Uterus (tissue), 4 donors: ENCODE results near the gene STXBP1. TPM values are rescaled to one million over a fixed set of nuclear protein-coding genes. Genes with fewer than 3 reads are reported as not detected.

Experiments
- DNase-seq, 2 donors: peaks; one replicate each; pipeline ENCODE4 v3.0.0-alpha.2; 2019 to 2020
- H3K27ac ChIP-seq, 2 donors: fragments of 200-600 bp; sonication (generic); 1 replicate in 1 of 2; 2 replicates in 1 of 2; pipeline ENCODE4 v1.5.1; 2016 to 2018
- H3K27me3 ChIP-seq, 2 donors: fragments of 200-600 bp; sonication (generic); one replicate each; pipeline ENCODE4 v1.5.1; 2018 to 2019; ENCODE audit warnings: control low read depth in 1 of 2
- H3K36me3 ChIP-seq, 2 donors: fragments of 200-600 bp; sonication (generic); one replicate each; pipeline ENCODE4 v1.5.1; 2019; ENCODE audit warnings: control low read depth in 1 of 2
- H3K4me1 ChIP-seq, 2 donors: fragments of 200-600 bp; sonication (generic); one replicate each; pipeline ENCODE4 v1.5.1; 2018 to 2019; ENCODE audit warnings: control low read depth in 1 of 2
- H3K4me3 ChIP-seq, 2 donors: fragments of 200-600 bp; sonication (generic); 1 replicate in 1 of 2; 2 replicates in 1 of 2; pipeline ENCODE4 v1.5.1; 2018 to 2019; ENCODE audit warnings: mild to moderate bottlenecking in 1 of 2
- H3K9me3 ChIP-seq, 2 donors: fragments of 200-600 bp; sonication (generic); one replicate each; pipeline ENCODE4 v1.5.1; 2019; ENCODE audit warnings: control low read depth in 1 of 2
- POLR2A ChIP-seq, 2 donors: fragments of 450-650 bp; IDR thresholded peaks; one replicate each; pipeline ENCODE4 v1.6.1; 2016; ENCODE audit warnings: antibody characterized with exemption in 2 of 2, mild to moderate bottlenecking in 1 of 2, moderate library complexity in 1 of 2
- intact Hi-C: fragments of 100-400 bp; cut with DNase I; formaldehyde crosslinking; loops from one replicate; pipeline ENCODE4 v1.15.1; 2023; ENCODE audit warnings: low total_unique reads
- total RNA-seq, 4 donors: library from RNA; depleted of rRNA in 3 of 4; stranded (reverse); fragments of >200 nt in 3 of 4; gene quantifications; one replicate each; pipeline versions ENCODE4 v1.1.0 to v1.2.4, GENCODE V29; 2014 to 2023
- TF ChIP-seq, protein P1 (sequence below), 4 experiments: fragments of 200-600 bp in 2 of 4; fragments of 450-650 bp in 2 of 4; sonication (generic) in 2 of 4; IDR thresholded peaks; one replicate each; pipeline ENCODE4 v1.5.1; 2016 to 2019; ENCODE audit warnings: antibody characterized with exemption in 4 of 4, mild to moderate bottlenecking in 2 of 4, moderate library complexity in 1 of 4
- donor health status: DM: yes; HTN: yes; CAD: no.

The STXBP1 gene
- total RNA-seq, 4 donors from 2014 or later, result 46.6 to 147 (median 99.5) TPM

GRCh38 chr9:127568971-127569885, 42.8 kb upstream of the STXBP1 start:
- Histone ChIP-seq H3K9me3 (no peaks in the 10 kb centered on the region), H3K4me3 (peak overlapping the region; percentile 65 to 89), H3K36me3 (no peaks in the 10 kb centered on the region), H3K27me3 (no peaks in the 10 kb centered on the region), H3K4me1 (peaks cover 0 to 7% of the 10 kb centered on the region in 2 donors), H3K27ac (peak overlapping the region; percentile 94 to 95)
- intact Hi-C loops, result no loop called here
- DNase-seq, result peak; percentile 81 to 82
- TF ChIP-seq, protein P1, sequence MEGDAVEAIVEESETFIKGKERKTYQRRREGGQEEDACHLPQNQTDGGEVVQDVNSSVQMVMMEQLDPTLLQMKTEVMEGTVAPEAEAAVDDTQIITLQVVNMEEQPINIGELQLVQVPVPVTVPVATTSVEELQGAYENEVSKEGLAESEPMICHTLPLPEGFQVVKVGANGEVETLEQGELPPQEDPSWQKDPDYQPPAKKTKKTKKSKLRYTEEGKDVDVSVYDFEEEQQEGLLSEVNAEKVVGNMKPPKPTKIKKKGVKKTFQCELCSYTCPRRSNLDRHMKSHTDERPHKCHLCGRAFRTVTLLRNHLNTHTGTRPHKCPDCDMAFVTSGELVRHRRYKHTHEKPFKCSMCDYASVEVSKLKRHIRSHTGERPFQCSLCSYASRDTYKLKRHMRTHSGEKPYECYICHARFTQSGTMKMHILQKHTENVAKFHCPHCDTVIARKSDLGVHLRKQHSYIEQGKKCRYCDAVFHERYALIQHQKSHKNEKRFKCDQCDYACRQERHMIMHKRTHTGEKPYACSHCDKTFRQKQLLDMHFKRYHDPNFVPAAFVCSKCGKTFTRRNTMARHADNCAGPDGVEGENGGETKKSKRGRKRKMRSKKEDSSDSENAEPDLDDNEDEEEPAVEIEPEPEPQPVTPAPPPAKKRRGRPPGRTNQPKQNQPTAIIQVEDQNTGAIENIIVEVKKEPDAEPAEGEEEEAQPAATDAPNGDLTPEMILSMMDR (IDR thresholded peaks at IDR 0.05), result no peak
- peak; percentile 66 to 73 for TF ChIP-seq POLR2A (IDR thresholded peaks at IDR 0.05)

DNA sequence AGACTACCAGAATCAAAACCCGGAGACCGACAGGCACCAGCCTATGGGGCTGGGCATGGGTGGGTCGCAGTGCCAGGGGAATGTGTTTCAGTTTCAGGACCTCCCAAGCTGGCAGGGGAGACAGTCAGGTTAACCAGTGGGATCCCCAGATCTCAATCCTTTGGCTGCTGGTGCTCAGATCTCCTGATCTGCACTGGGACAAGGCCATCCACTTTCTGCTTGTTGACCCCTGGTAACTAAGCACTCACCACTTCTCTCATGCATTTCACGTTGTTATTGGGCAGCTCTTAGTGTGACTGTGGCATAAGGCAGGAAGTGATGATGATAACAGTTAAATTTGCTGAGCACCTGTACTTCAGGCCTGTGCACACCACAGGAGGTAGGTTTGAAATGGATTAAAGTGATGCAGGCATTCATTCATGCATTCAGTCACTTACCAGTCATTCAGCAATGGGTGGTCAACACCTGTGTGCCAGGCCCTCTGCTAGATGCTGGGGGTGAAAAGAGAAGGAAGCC, 42.1 kb upstream of the STXBP1 start:
- Histone ChIP-seq H3K4me1 (peaks cover 0 to 7% of the 10 kb centered on the region in 2 donors), H3K27me3 (no peaks in the 10 kb centered on the region), H3K9me3 (no peaks in the 10 kb centered on the region), H3K27ac (peak overlapping the region; percentile 94 to 95), H3K4me3 (peak overlapping the region; percentile 65 to 89), H3K36me3 (no peaks in the 10 kb centered on the region)
- intact Hi-C loops, result no loop called here
- no peak for TF ChIP-seq POLR2A (IDR thresholded peaks at IDR 0.05)
- TF ChIP-seq, protein P1 (IDR thresholded peaks at IDR 0.05), result no peak
- no peak for DNase-seq

DNA sequence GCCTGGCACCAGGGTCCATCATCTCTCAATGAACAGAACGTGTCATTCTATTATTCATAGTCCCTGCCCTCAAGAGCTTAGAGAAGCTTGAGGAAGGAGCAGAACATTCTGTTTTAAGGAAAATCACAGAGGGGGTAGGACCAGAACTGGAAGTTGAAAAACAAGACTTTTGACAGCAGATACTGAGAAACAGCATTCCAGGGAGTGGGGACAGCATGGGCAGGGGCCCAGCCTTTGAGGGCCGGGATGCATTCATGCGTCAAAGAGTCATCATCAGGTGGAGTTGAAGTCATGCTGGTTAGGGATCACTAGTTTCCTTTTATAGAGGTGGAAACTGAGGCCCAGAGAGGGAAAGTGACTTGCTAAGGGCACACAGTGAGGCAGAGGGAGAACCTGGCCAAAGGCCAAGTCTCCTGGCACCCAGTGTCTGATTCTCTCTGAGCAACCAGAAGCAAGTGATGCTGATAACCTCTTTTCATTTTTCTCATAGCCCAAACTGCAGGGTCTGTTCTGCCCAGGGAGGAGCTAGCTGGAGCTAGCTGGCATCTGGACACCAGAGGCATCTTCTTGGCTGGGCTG, 41.5 kb upstream of the STXBP1 start:
- TF ChIP-seq, protein P1 (IDR thresholded peaks at IDR 0.05), result no peak
- no peak for TF ChIP-seq POLR2A (IDR thresholded peaks at IDR 0.05)
- intact Hi-C loops, result no loop called here
- H3K27me3 ChIP-seq, result no peaks in the 10 kb centered on the region
- peaks cover 0 to 7% of the 10 kb centered on the region in 2 donors for H3K4me1 ChIP-seq
- H3K27ac ChIP-seq, result peak overlapping the region; percentile 94 to 95
- no peak for DNase-seq
- H3K9me3 ChIP-seq, result no peaks in the 10 kb centered on the region
- no peaks in the 10 kb centered on the region for H3K36me3 ChIP-seq
- H3K4me3 ChIP-seq, result no peak overlapping the region

- Histone ChIP-seq H3K27me3 (no peaks in the 10 kb centered on the region), H3K9me3 (no peaks in the 10 kb centered on the region), H3K36me3 (no peaks in the 10 kb centered on the region), H3K27ac (no peak overlapping the region), H3K4me3 (no peak overlapping the region), H3K4me1 (peaks cover 0 to 7% of the 10 kb centered on the region in 2 donors)
- no peak for TF ChIP-seq POLR2A (IDR thresholded peaks at IDR 0.05)
- TF ChIP-seq, protein P1 (IDR thresholded peaks at IDR 0.05), result no peak
- DNase-seq, result no peak
- intact Hi-C loops, result no loop called here
Measured at GRCh38 chr9:127571971-127572370, 40.1 kb upstream of the STXBP1 start.
